GM19240 (cell line): ENCODE data around the gene VASH2.
"Not testable (repeated sequence)": the region's sequence is repeated elsewhere in the genome, so short reads cannot be mapped to it uniquely, and the experiment has no call there.

Experiments used
- DNase-seq: peaks from one replicate; pipeline ENCODE4 v3.0.0; 2011; ENCODE audit warnings: low spot score; ENCODE audit not compliant: insufficient read length

VASH2 gene

DNA sequence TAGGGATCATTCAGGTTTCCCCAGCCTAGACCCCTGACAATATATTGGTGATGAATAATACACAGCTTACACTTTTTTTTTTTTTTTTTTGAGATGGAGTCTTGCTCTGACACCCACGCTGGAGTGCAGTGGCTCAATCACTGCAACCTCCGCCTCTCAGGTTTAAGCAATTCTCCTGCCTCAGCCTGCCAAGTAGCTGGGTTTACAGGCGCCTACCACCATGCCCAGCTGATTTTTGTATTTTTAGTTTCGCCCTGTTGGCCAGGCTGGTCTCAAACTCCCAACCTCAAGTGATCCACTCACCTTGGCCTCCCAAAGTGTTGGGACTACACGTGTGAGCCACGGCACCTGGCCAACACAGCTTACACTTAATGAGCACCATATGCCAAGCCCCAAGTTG is 7.2 kb downstream of the VASH2 start:
- DNase-seq, result no peak

DNA sequence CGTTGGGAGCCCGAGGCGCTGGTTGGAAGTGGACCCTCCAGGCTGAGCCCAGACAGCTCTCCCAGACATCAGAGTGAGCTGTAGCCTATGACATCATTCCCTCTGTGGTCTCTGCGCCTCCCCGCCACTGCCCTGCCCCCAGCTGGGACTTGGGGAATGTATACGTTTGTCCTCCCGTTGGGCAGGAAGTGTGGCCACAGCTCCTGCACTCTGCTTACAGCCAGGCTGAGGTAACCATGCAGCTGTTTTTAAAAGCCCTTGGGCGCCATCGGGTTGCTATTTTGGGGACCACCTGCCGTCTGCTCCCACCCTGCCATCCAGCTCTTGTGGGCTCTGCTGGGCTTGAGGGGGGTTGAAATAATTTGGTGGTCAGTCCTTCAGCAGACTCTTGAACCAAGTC is 7.8 kb downstream of the VASH2 start:
- DNase-seq, result no peak

DNA sequence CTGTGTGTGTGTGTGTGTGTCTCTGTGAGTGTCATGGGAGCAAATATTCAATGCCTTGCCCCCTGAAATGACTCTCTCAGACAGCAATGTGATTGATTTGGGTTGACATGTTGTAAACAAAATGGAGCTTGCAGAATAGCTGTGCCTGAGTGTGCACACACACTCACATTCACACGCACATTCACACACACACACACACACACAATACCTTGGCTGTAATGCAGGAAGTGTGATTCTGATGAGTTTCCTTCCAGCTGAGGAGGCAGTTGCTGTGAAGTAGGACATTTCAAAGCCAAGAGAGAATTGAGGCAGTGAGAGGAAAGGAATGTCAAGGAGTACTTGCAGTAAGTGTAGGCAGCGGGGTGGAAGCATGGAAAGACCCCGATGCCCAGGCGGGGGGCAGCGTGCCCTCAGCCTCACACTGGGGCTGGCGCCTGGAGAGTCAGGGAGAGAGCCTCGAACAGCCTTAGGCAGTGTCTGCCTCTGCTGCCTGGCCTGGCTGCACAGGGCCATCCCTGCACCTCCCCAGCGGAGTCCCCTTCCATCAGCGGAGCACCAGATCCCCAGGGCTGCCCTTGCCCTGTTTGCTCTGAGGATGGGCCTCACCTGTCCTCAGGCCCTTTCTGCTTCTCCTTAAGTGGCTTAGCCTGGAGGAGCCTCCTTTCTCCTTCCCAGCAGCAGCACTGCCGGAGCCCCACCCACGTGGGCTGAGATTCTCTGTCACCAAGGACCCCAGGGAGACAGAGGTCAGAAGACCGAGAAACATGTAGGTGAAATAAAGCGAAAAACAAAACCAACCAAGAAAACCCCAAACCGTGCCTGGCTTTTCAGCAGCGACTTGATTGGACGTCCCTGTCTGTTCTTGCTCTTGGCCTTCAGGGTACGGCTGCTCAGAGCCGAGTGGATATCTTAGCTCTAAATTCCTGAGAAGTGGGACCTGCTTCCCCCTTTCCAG is 9.2 kb downstream of the VASH2 start:
- DNase-seq, result peak; percentile 61

DNA sequence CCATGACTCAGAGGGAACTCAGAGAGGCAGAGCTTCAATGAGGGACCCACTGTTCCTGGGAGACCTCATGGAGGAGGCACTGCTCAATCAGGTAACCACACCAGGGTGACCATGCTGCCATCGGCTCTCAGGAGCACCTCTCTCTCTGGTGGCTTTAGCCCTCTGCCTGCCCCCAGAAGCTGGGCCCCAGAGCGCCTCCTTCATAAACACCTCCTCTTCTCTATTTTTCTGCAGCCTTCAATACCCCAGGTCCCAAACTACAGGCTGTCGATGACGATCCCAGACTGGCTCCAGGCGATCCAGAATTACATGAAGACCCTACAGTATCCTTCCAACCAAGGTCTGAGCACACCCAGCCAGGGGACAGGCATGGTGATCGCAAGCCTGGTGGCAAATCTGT is 10.6 kb downstream of the VASH2 start:
- no peak for DNase-seq

DNA sequence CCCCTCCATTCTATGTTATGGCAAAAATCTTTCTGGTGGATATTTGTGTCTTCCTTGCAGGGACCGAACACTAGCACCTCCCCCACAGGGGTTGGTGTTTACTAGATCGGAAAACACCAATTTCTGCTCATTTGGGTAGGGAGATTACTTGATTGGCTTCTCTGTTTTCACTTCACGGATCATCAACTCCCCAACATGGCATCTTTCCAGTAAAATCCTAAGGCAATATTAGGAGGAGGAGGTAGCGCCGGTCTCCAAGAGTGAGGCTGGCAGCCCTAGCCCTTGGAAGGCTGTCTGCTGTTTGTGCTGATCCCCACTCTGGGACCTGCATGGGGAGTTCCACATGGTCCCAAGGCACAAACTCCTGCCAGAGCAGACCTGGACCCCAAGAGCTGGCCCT is 12.2 kb downstream of the VASH2 start:
- DNase-seq, result no peak

DNA sequence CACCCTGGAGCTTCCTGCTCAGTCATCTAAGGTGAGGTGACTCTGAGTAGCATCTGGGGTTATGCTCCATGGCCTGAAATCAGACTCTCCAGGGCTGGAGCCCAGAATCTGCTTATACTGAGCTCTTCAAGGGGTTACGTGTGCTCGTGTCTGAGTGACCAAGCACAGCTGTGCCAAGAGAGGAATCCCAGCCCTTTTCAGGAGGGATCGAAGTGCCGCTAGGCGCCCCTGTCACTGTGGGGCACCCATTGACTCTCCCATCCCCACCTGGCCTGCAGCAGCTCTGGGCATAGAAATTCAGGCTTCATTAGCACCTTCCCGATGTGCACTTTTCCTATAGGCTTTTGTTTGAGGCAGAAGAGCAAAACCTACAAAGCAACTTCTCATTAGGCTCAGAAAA is 13.8 kb downstream of the VASH2 start:
- no peak for DNase-seq

DNA sequence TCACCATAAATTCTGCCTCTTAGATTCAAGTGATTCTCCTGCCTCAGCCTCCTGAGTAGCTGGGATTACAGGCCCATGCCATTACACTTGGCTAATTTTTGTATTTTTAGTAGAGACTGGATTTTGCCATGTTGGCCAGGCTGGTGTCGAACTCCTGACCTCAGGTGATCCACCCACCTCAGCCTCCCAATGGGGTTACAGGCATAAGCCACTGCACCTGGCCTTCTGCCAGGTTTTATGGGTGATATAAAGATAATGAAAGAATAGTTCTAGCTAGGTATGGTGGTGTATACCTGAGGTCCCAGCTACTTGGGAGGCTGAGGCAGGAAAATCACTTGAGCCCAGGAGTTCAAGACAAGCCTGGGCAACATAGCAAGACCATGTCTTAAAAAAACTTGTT is 14.7 kb downstream of the VASH2 start:
- not testable (repeated sequence) for DNase-seq

DNA sequence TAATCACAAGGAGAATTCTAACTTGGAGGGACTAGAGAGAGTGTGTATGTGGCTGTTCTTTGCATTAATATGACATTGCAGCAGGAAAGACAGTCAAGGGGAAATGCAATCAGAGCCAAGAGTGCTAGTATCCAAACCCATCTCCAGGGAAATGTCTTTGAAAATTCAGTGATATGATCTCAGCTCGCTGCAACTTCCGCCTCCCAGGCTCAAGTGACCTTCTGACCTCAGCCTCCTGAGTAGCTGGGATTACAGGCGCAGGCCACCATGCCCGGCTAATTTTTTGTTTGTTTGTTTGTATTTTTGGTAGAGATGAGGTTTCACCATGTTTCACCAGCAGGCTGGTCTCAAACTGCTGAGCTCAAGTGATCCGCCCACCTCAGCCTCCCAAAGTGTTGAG is 16.3 kb downstream of the VASH2 start:
- DNase-seq, result no peak

DNA sequence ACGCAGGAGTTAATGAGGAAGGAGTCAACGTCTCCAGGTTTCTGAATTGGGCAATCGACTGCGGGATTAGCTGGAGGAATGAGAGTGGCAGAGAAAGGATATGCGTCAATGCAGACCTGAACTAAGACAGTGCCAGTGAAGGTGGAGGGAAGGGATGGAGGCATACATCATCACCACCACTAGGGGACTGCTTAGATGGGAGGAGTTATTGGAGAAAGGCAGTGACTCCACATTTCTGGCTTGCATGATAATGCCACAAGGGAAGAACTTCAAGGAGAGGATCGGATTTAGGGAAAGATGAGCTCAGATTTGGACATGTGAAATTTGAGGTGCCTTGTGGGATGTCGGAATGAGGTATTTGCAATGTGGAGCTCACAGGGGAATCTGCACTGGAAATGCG is 17.5 kb downstream of the VASH2 start:
- no peak for DNase-seq

DNA sequence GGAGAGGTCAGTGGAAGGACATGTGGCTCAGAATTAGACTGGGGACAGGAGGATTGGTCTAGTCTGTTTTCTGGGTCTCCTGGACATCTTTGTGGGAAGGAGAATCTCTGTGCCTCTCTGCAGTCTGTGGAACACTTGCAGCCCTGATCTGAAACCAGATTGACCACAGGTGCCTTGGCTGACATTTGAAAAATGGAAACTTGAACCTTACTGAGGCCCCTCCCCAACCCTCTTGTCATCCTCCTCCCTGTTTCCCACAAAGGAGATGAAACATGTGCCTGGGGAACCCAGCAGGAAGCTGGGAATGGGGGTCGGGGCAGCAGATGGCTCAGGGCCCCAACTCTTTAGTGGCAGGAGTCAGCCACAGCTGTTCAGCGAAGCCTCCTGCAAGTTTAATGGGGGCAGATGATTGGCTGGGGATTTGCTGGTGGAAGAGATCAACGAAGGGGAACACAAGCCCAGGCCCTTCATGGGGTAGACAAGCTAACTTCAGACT is 18.1 kb downstream of the VASH2 start:
- DNase-seq, result no peak

DNA sequence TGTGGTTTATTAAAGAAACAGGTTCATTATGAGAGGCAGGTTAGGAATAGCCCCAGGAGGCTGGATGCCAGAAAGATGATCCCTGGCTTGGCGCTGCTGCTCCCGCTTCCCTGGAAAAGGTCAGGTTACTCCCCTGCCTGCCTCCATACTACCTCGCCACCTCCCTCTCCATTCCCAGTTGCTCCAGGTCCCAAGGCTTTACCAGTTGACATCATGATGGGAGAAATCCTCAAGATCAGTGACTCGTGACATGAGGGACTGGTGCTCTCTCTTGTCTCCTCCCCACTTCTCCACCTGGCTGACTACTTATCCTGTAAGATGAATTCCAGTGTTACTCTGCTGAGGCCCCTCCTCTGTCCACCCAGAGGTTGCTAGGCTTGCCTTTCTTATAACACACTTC is 19.7 kb downstream of the VASH2 start:
- DNase-seq, result no peak

DNA sequence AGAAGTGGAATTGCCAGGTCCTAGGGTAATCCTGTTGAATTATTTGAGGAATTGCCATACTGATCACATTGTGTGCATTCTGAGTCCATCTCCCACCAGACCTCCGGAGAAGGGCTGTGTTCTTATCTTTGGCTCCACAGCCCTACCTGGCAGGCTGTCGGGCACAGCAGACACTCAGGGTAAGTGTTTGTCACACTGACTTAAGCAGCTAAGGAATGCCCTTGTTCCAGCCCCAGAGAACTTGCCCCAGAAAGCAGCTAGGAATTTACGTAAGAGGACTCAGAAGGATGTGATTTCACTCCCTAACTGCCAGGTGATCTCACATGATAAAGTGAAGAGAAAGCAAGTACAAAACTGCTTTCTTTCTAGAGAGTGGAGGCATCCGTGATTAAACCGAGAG is 21.0 kb downstream of the VASH2 start:
- DNase-seq, result no peak

DNA sequence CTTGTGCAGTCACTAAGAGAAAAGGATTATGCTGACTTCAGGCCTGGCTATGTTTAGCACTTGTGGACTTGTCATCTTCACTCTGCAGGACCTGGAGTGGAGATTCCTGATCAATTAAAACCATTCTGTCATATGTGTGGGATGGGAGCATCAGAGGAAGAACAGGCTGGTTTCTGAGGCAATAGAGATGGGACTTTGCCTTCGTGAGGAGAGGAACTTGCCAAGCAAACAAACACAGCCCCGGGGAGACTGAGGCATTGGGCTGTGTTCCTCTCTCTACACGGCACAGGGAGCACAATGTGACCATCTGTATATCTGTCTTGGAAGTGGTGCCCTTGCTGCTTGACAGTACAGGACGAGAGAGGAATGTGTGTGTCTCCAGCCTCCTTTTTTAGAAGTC is 23.1 kb downstream of the VASH2 start:
- DNase-seq, result no peak

DNA sequence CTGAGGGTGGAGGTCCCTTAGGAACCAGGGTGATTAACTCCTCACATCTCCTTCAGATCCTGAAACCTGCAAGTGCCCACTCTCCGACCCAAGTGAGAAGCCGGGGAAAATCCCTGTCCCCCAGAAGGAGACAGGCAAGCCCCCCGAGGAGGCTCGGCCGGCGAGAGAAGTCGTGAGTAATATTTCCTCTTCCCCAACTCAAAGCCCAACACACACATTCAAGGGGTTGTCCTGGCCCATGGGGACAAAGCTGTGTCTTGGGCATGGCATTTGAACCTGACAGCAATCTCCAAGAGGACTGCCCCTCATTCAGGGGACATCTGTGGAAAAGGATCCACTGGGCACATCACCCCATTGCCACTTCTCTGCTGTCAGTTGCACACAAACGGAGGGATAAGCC is 23.6 kb downstream of the VASH2 start:
- DNase-seq, result no peak

DNA sequence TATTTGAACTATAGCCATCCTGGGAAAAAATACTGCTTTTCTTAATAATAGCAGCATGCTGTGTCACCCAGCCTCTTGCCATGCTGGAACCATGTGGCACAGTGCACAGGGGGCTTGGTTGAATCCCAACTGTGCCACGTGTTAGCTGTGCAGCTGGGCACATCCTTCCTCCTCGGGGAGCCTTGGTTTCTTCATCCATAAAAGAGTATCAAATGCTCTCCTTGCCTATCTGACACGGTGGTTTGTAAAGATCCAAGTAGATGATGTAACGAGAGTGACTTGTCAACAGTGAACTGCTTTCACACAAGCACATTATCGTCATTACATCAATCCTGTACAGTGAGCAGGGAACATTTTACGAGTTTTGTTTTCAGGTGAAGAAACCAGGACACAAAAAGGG is 24.4 kb downstream of the VASH2 start:
- DNase-seq, result no peak

DNA sequence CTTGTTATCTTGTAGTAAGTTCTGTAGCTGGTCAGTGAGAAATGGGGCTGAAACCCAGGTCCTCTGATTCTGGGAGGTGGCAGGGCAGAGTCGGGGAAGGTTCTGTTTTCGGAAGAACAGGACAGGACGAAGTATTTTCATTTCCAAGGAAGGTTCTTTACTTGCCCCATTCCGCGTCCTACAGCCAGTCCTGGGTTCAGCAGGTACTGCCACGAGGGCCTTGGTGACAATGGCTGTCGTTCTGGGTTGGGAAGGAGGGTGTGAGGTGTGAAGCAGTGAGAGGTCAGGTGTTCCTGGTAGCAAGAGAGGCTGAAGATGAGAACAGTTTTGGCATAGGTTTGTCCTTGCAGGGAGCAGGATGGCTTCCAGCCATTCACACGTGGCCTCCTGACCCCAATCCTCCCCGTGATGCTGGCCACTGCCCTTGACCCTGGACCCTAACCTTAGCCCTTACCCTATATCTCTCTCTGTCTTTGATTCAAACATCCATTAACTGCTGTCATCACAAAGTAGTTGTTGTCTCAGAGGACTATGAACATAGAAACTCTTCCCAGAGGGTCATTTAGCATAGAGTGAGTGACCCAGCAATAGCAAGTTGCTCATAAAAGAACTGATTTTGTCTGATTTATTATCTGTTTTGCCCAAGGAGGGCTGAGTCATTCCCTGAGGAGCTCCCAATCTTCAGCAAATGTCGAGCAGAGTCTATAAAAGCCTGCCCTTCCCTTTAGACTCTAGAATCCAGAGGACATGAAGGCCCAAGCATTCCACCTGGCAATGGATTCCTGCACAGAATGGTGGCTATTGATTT is 25.0 kb downstream of the VASH2 start:
- DNase-seq, result no peak

DNA sequence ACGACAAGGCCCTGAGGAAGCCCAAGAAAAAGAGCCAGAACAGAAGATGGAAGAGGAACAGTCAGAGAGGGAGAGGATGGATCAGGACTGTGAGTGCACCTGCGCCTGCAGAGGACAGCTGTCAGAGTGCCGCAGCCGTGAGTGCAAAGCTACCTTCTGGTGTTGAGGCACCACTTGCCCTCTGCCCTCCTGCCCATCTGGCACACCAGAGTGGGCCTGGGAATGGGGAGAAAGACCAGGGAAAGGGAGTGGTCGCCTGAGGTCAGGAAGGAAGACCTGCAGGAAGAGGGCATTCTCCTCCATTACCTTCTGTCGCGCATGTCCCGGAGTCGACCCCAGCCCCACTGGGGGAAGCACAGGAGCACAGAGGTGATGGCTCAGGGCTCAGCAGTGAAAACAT is 26.2 kb downstream of the VASH2 start:
- no peak for DNase-seq

DNA sequence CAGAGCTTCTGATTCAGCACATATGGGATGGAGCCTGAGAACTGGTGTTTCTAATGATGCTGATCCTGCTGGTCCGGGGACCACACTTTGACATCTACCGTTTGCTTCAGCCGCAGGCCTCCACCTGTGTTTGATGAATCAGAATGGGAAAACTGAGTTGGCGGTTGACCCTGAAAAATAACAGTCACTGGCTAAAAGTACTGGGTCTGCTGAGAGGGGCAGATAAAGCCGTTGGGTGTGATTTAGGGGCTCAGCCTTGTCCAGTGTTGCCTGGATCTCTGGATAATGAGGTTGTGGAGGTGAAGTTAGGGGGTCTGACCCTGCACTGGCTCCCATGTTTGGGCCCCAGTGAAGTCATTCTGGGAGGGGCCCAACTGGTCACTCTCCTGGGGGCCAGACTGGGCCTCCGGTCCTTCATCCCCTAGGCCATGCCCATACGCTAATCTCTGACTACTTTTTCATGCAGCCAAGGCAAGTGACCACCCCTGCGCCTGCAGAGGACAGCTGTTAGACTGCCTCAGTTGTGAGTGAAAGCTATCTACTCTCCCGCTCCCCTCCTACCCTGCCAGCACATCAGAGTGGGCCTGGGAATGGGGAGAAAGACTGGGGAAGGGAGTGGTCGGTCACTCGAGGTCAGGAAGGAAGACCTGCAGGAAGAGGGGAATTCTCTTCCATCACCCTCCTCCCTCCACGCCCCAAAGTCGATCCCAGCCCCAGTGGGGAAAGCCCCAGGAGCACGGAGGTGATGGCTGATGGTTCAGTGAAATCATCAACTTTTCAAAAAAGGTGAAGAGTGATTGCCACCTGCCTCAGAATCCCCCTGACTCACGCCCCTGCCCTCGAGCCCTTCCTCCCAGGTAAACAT is 27.7 kb downstream of the VASH2 start:
- DNase-seq, result no peak

DNA sequence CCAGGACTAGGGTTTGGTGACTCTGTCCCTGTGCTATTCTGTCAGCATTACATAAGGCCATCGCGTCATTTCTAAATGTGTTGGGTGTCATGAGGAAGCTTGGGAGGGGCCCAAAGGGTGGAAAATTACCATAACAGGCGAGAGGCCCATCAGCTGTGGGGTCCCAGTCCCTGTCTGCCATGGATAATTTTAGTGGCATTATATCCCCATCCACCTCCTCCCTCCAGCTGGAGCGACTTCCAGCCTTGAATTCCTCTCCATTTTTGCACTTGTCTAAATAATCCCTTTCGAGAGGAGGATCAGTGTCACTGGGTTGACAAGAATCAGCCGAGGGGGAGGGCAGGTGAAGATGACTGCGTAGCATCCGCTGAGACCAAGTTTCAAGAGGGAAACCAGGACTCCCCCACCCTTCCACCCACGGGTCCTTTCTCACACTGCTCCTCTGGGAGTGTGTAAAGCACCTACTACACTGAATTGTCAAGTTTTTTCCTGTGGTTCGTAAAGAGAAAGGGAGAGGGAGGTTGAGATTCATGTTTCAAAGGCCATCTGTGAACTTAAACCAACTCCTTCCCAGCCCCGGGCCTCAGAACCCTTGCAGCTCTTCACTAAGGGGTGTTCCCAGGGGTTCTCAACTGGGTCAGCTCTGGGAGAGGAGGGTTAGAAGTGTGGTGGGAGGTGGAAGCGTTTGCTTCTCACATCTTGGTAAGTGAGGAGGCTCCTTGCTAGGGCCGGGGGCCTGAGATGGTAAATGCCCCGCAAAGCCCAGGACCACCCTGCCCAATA is 29.2 kb downstream of the VASH2 start:
- DNase-seq, result no peak

DNA sequence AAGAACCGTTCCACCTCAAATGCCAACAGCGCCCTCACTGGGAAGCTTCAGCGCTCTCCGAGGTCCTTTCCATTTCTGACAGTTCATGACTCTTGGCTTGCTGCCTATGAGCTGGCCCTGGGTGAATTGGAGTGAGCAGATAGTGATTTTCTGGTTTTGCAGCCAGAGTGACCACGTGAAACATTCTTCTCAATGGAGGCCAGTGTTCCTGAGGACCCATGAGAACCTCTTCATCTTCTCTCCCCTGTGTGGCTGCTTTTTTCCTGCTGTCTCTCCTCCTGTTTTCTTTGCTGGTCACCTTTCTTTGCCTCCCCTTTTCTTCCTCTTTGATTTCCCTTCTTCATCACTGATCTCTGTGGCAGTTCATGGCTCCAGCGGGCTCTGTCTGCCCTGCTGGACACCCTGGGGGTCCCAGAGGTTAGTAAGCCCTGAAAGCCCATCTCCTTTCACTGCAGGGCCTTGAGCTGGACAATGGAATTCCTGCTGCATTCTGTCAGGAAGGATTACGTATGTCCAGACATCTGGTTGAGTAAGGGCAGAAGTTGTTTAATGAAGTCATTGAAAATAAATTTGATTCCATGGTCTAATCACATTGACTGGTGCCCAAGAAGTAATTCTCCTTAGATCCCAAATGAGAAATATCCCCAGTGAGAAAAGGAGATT is 29.9 kb downstream of the VASH2 start:
- no peak for DNase-seq
